Sigmoid colon (tissue), 7 donors: ENCODE measurements around the gene BBS1. TPM values are rescaled to one million over a fixed set of nuclear protein-coding genes. Genes with fewer than 3 reads are reported as not detected.

Experiments
- DNase-seq: peaks from one replicate; pipeline ENCODE4 v3.0.0-alpha.2; 2019
- H3K27ac ChIP-seq, 4 donors: fragments of 200-600 bp; sonication (generic); one replicate each; pipeline ENCODE4 v1.5.1; 2016 to 2019; ENCODE audit warnings: mild to moderate bottlenecking in 1 of 4
- H3K27me3 ChIP-seq, 3 donors: fragments of 200-600 bp; sonication (generic); one replicate each; pipeline ENCODE4 v1.5.1; 2019; ENCODE audit warnings: mild to moderate bottlenecking in 1 of 3
- H3K36me3 ChIP-seq, 4 donors: fragments of 200-600 bp; sonication (generic); one replicate each; pipeline ENCODE4 v1.5.1; 2016 to 2019
- H3K4me1 ChIP-seq, 4 donors: fragments of 200-600 bp; sonication (generic); one replicate each; pipeline ENCODE4 v1.5.1; 2017 to 2019
- H3K4me3 ChIP-seq, 4 donors: fragments of 200-600 bp; sonication (generic); one replicate each; pipeline ENCODE4 v1.5.1; 2017 to 2019; ENCODE audit warnings: mild to moderate bottlenecking in 2 of 4, moderate library complexity in 1 of 4
- H3K9me3 ChIP-seq, 4 donors: fragments of 200-600 bp in 3 of 4; sonication (generic) in 3 of 4; one replicate each; pipeline versions ENCODE4 v1.5.1 to v1.6.1; 2013 to 2019
- CTCF ChIP-seq, 4 experiments: fragments of 450-650 bp in 3 of 4; fragments of 200-600 bp in 1 of 4; IDR thresholded peaks; one replicate each; pipeline ENCODE4 v1.5.1; 2016 to 2019; ENCODE audit warnings: antibody characterized with exemption in 4 of 4, mild to moderate bottlenecking in 3 of 4, moderate library complexity in 2 of 4
- EP300 ChIP-seq, 4 donors: sonication (generic); formaldehyde crosslinking; IDR thresholded peaks; one replicate each; pipeline ENCODE4 v1.6.1; 2017; ENCODE audit warnings: antibody characterized with exemption in 4 of 4
- POLR2A ChIP-seq, 2 donors: fragments of 450-650 bp; IDR thresholded peaks; one replicate each; pipeline ENCODE4 v1.6.1; 2016; ENCODE audit warnings: antibody characterized with exemption in 2 of 2, mild to moderate bottlenecking in 2 of 2, moderate library complexity in 2 of 2
- POLR2AphosphoS5 ChIP-seq, 4 donors: sonication (generic); formaldehyde crosslinking; IDR thresholded peaks; one replicate each; pipeline ENCODE4 v1.6.1; 2017; ENCODE audit warnings: antibody characterized with exemption in 4 of 4
- WGBS, 2 donors: extraction: QIAGEN DNeasy Blood & Tissue Kit; methylation state at CpG; one replicate each; pipeline ENCODE4 v1.1.7; 2013; 5-methylcytosine and 5-hydroxymethylcytosine counted together
- intact Hi-C: fragments of 100-400 bp; cut with DNase I; formaldehyde crosslinking; loops from one replicate; pipeline ENCODE4 v1.15.1; 2023
- polyA plus RNA-seq, 3 donors: library from polyadenylated mRNA; stranded (reverse); fragments of 200-250 nt; gene quantifications; one replicate each; pipeline ENCODE4 v1.2.3, GENCODE V29; 2013
- total RNA-seq, 4 donors: library from RNA; depleted of rRNA; stranded (reverse); fragments of >200 nt; gene quantifications; one replicate each; pipeline ENCODE4 v1.1.0, GENCODE V29; 2016
- donor health status: healthy with polysubstance abuse.
- donor health status: Bipolar disorder and iron deficiency.
- donor health status: healthy.

The BBS1 gene
- total and polyA plus RNA-seq, 7 donors, result 7.8 to 91.4 (median 50.2) TPM

GRCh38 chr11:66480117-66480938 is 30.1 kb upstream of the BBS1 start, which contains the start of gene DPP3:
Gene DPP3, plus strand, starts transcription at chr11:66480434. Its CDS starts 1,767 bp downstream, at chr11:66482201.
- no peak for TF ChIP-seq EP300 (IDR thresholded peaks at IDR 0.05)
- peak; percentile 83 to 95 (median 93) for TF ChIP-seq POLR2AphosphoS5 (IDR thresholded peaks at IDR 0.05)
- peak; percentile 86 to 88 for TF ChIP-seq POLR2A (IDR thresholded peaks at IDR 0.05)
- TF ChIP-seq CTCF (IDR thresholded peaks at IDR 0.05), result no peak
- Histone ChIP-seq H3K4me1 (peaks cover 0 to 21% (median 11%) of the 10 kb centered on the region in 4 donors), H3K27ac (peak within 1 kb of the TSS; percentile 90 to 93 (median 92)), H3K36me3 (peaks cover 0 to 26% (median 1%) of the 10 kb centered on the region in 4 donors), H3K27me3 (no peaks in the 10 kb centered on the region), H3K4me3 (peak within 1 kb of the TSS; percentile 56 to 75 (median 64)), H3K9me3 (no peaks in the 10 kb centered on the region)
- DNase-seq, result peak; percentile 99
- intact Hi-C loops, result no loop called here
- 1% methylated on average over 62 of the region's 62 CpGs for WGBS, 2 donors

- TF ChIP-seq POLR2AphosphoS5 (IDR thresholded peaks at IDR 0.05) (no peak), EP300 (IDR thresholded peaks at IDR 0.05) (no peak), CTCF (IDR thresholded peaks at IDR 0.05) (no peak), POLR2A (IDR thresholded peaks at IDR 0.05) (no peak)
- H3K4me1 ChIP-seq, result peaks cover 0 to 9% (median 4%) of the 10 kb centered on the region in 4 donors
- H3K4me3 ChIP-seq, result no peak overlapping the region
- no peaks in the 10 kb centered on the region for H3K27me3 ChIP-seq
- peaks cover 0 to 53% (median 3%) of the 10 kb centered on the region in 4 donors for H3K36me3 ChIP-seq
- H3K27ac ChIP-seq, result no peak overlapping the region
- intact Hi-C loops, result no loop called here
- DNase-seq, result no peak
- no peaks in the 10 kb centered on the region for H3K9me3 ChIP-seq
- 86 to 88% methylated on average over 7 of the region's 7 CpGs for WGBS, 2 donors
Observed at GRCh38 chr11:66484806-66485380, 25.5 kb upstream of the BBS1 start.

GRCh38 chr11:66488957-66489356 is 21.5 kb upstream of the BBS1 start:
- WGBS, 2 donors, result 89 to 92% methylated on average over 10 of the region's 10 CpGs
- H3K4me3 ChIP-seq, result no peak overlapping the region
- H3K36me3 ChIP-seq, result peaks cover 0 to 74% (median 9%) of the 10 kb centered on the region in 4 donors
- H3K27me3 ChIP-seq, result no peaks in the 10 kb centered on the region
- no peaks in the 10 kb centered on the region for H3K4me1 ChIP-seq
- H3K27ac ChIP-seq, result no peak overlapping the region
- no peak for DNase-seq
- H3K9me3 ChIP-seq, result no peaks in the 10 kb centered on the region
- TF ChIP-seq POLR2A (IDR thresholded peaks at IDR 0.05) (no peak), POLR2AphosphoS5 (IDR thresholded peaks at IDR 0.05) (no peak), CTCF (IDR thresholded peaks at IDR 0.05) (no peak), EP300 (IDR thresholded peaks at IDR 0.05) (no peak)
- intact Hi-C loops, result no loop called here

GRCh38 chr11:66489636-66490035 is 20.8 kb upstream of the BBS1 start:
- 93 to 94% methylated on average over 7 of the region's 7 CpGs for WGBS, 2 donors
- peaks cover 0 to 67% (median 9%) of the 10 kb centered on the region in 4 donors for H3K36me3 ChIP-seq
- H3K4me1 ChIP-seq, result no peaks in the 10 kb centered on the region
- TF ChIP-seq POLR2A (IDR thresholded peaks at IDR 0.05) (no peak), EP300 (IDR thresholded peaks at IDR 0.05) (no peak), POLR2AphosphoS5 (IDR thresholded peaks at IDR 0.05) (no peak), CTCF (IDR thresholded peaks at IDR 0.05) (no peak)
- no peaks in the 10 kb centered on the region for H3K9me3 ChIP-seq
- H3K4me3 ChIP-seq, result no peak overlapping the region
- DNase-seq, result no peak
- intact Hi-C loops, result no loop called here
- no peaks in the 10 kb centered on the region for H3K27me3 ChIP-seq
- H3K27ac ChIP-seq, result no peak overlapping the region
